Measurements from ENCODE around the gene NEK11.

NEK11 gene

GRCh38 chr3:131048030-131048429 is 21.4 kb downstream of the NEK11 start:
- Histone ChIP-seq H3K4me1 (ENCODE audit: control insufficient read depth, insufficient read depth, low read length) (no peaks in the 10 kb centered on the region), H3K4me3 (ENCODE audit: low read length) (no peak overlapping the region), H3K27ac (ENCODE audit: low read depth, low read length) (no peak overlapping the region), H3K27me3 (ENCODE audit: control insufficient read depth, insufficient read depth, low read length) (no peaks in the 10 kb centered on the region), H3K36me3 (ENCODE audit: control insufficient read depth, insufficient read depth, low read length) (no peaks in the 10 kb centered on the region), H3K9ac (ENCODE audit: low read length) (no peak overlapping the region)

- Histone ChIP-seq H3K36me3 (ENCODE audit: control insufficient read depth, insufficient read depth, low read length) (no peaks in the 10 kb centered on the region), H3K4me3 (ENCODE audit: low read length) (no peak overlapping the region), H3K27me3 (ENCODE audit: control insufficient read depth, insufficient read depth, low read length) (no peaks in the 10 kb centered on the region), H3K27ac (ENCODE audit: low read depth, low read length) (no peak overlapping the region), H3K9ac (ENCODE audit: low read length) (no peak overlapping the region), H3K4me1 (ENCODE audit: control insufficient read depth, insufficient read depth, low read length) (no peaks in the 10 kb centered on the region)
Observed at GRCh38 chr3:131050001-131050400, 23.3 kb downstream of the NEK11 start.

GRCh38 chr3:131053043-131053859 is 26.6 kb downstream of the NEK11 start:
- no peaks in the 10 kb centered on the region for H3K4me1 ChIP-seq (ENCODE audit: control insufficient read depth, insufficient read depth, low read length)
- H3K36me3 ChIP-seq (ENCODE audit: control insufficient read depth, insufficient read depth, low read length), result no peaks in the 10 kb centered on the region
- H3K27me3 ChIP-seq (ENCODE audit: control insufficient read depth, insufficient read depth, low read length), result no peaks in the 10 kb centered on the region
- no peak overlapping the region for H3K27ac ChIP-seq (ENCODE audit: low read depth, low read length)
- no peak overlapping the region for H3K9ac ChIP-seq (ENCODE audit: low read length)
- no peak overlapping the region for H3K4me3 ChIP-seq (ENCODE audit: low read length)

GRCh38 chr3:131067983-131068382 is 41.3 kb downstream of the NEK11 start:
- Histone ChIP-seq H3K4me3 (ENCODE audit: low read length) (no peak overlapping the region), H3K27me3 (ENCODE audit: control insufficient read depth, insufficient read depth, low read length) (no peaks in the 10 kb centered on the region), H3K9ac (ENCODE audit: low read length) (no peak overlapping the region), H3K36me3 (ENCODE audit: control insufficient read depth, insufficient read depth, low read length) (no peaks in the 10 kb centered on the region), H3K4me1 (ENCODE audit: control insufficient read depth, insufficient read depth, low read length) (no peaks in the 10 kb centered on the region), H3K27ac (ENCODE audit: low read depth, low read length) (no peak overlapping the region)

- Histone ChIP-seq H3K36me3 (ENCODE audit: control insufficient read depth, insufficient read depth, low read length) (no peaks in the 10 kb centered on the region), H3K27ac (ENCODE audit: low read depth, low read length) (no peak overlapping the region), H3K4me3 (ENCODE audit: low read length) (no peak overlapping the region), H3K4me1 (ENCODE audit: control insufficient read depth, insufficient read depth, low read length) (no peaks in the 10 kb centered on the region), H3K9ac (ENCODE audit: low read length) (no peak overlapping the region), H3K27me3 (ENCODE audit: control insufficient read depth, insufficient read depth, low read length) (no peaks in the 10 kb centered on the region)
Observed at GRCh38 chr3:131072099-131072559, 45.5 kb downstream of the NEK11 start.

GRCh38 chr3:131072845-131073244 is 46.2 kb downstream of the NEK11 start:
- Histone ChIP-seq H3K36me3 (ENCODE audit: control insufficient read depth, insufficient read depth, low read length) (no peaks in the 10 kb centered on the region), H3K9ac (ENCODE audit: low read length) (no peak overlapping the region), H3K4me1 (ENCODE audit: control insufficient read depth, insufficient read depth, low read length) (no peaks in the 10 kb centered on the region), H3K4me3 (ENCODE audit: low read length) (no peak overlapping the region), H3K27me3 (ENCODE audit: control insufficient read depth, insufficient read depth, low read length) (no peaks in the 10 kb centered on the region), H3K27ac (ENCODE audit: low read depth, low read length) (no peak overlapping the region)

- Histone ChIP-seq H3K9ac (ENCODE audit: low read length) (no peak overlapping the region), H3K27ac (ENCODE audit: low read depth, low read length) (no peak overlapping the region), H3K36me3 (ENCODE audit: control insufficient read depth, insufficient read depth, low read length) (no peaks in the 10 kb centered on the region), H3K4me1 (ENCODE audit: control insufficient read depth, insufficient read depth, low read length) (no peaks in the 10 kb centered on the region), H3K27me3 (ENCODE audit: control insufficient read depth, insufficient read depth, low read length) (no peaks in the 10 kb centered on the region), H3K4me3 (ENCODE audit: low read length) (no peak overlapping the region)
Observed at GRCh38 chr3:131075632-131076328, 49.1 kb downstream of the NEK11 start.

- no peak overlapping the region for H3K4me3 ChIP-seq (ENCODE audit: low read length)
- no peaks in the 10 kb centered on the region for H3K4me1 ChIP-seq (ENCODE audit: control insufficient read depth, insufficient read depth, low read length)
- H3K36me3 ChIP-seq (ENCODE audit: control insufficient read depth, insufficient read depth, low read length), result no peaks in the 10 kb centered on the region
- H3K27ac ChIP-seq (ENCODE audit: low read depth, low read length), result no peak overlapping the region
- no peaks in the 10 kb centered on the region for H3K27me3 ChIP-seq (ENCODE audit: control insufficient read depth, insufficient read depth, low read length)
- no peak overlapping the region for H3K9ac ChIP-seq (ENCODE audit: low read length)
Observed at GRCh38 chr3:131077904-131078303, 51.2 kb downstream of the NEK11 start.

- H3K9ac ChIP-seq (ENCODE audit: low read length), result no peak overlapping the region
- H3K4me1 ChIP-seq (ENCODE audit: control insufficient read depth, insufficient read depth, low read length), result no peaks in the 10 kb centered on the region
- H3K27me3 ChIP-seq (ENCODE audit: control insufficient read depth, insufficient read depth, low read length), result no peaks in the 10 kb centered on the region
- H3K4me3 ChIP-seq (ENCODE audit: low read length), result no peak overlapping the region
- H3K27ac ChIP-seq (ENCODE audit: low read depth, low read length), result no peak overlapping the region
- H3K36me3 ChIP-seq (ENCODE audit: control insufficient read depth, insufficient read depth, low read length), result no peaks in the 10 kb centered on the region
Observed at GRCh38 chr3:131079086-131079485, 52.4 kb downstream of the NEK11 start.

- Histone ChIP-seq H3K27me3 (ENCODE audit: control insufficient read depth, insufficient read depth, low read length) (no peaks in the 10 kb centered on the region), H3K27ac (ENCODE audit: low read depth, low read length) (no peak overlapping the region), H3K36me3 (ENCODE audit: control insufficient read depth, insufficient read depth, low read length) (no peaks in the 10 kb centered on the region), H3K9ac (ENCODE audit: low read length) (no peak overlapping the region), H3K4me1 (ENCODE audit: control insufficient read depth, insufficient read depth, low read length) (no peaks in the 10 kb centered on the region), H3K4me3 (ENCODE audit: low read length) (no peak overlapping the region)
Observed at GRCh38 chr3:131081224-131081623, 54.5 kb downstream of the NEK11 start.

- no peaks in the 10 kb centered on the region for H3K36me3 ChIP-seq (ENCODE audit: control insufficient read depth, insufficient read depth, low read length)
- no peak overlapping the region for H3K9ac ChIP-seq (ENCODE audit: low read length)
- H3K27ac ChIP-seq (ENCODE audit: low read depth, low read length), result no peak overlapping the region
- no peaks in the 10 kb centered on the region for H3K4me1 ChIP-seq (ENCODE audit: control insufficient read depth, insufficient read depth, low read length)
- no peak overlapping the region for H3K4me3 ChIP-seq (ENCODE audit: low read length)
- no peaks in the 10 kb centered on the region for H3K27me3 ChIP-seq (ENCODE audit: control insufficient read depth, insufficient read depth, low read length)
Observed at GRCh38 chr3:131082246-131082645, 55.6 kb downstream of the NEK11 start.

- Histone ChIP-seq H3K4me1 (ENCODE audit: control insufficient read depth, insufficient read depth, low read length) (no peaks in the 10 kb centered on the region), H3K27me3 (ENCODE audit: control insufficient read depth, insufficient read depth, low read length) (no peaks in the 10 kb centered on the region), H3K27ac (ENCODE audit: low read depth, low read length) (no peak overlapping the region), H3K36me3 (ENCODE audit: control insufficient read depth, insufficient read depth, low read length) (no peaks in the 10 kb centered on the region), H3K4me3 (ENCODE audit: low read length) (no peak overlapping the region), H3K9ac (ENCODE audit: low read length) (no peak overlapping the region)
Observed at GRCh38 chr3:131082871-131083863, 56.5 kb downstream of the NEK11 start.

Measured in rectal smooth muscle tissue (tissue), 1 donor.